Measurements from ENCODE around the gene PRTG.

DNA sequence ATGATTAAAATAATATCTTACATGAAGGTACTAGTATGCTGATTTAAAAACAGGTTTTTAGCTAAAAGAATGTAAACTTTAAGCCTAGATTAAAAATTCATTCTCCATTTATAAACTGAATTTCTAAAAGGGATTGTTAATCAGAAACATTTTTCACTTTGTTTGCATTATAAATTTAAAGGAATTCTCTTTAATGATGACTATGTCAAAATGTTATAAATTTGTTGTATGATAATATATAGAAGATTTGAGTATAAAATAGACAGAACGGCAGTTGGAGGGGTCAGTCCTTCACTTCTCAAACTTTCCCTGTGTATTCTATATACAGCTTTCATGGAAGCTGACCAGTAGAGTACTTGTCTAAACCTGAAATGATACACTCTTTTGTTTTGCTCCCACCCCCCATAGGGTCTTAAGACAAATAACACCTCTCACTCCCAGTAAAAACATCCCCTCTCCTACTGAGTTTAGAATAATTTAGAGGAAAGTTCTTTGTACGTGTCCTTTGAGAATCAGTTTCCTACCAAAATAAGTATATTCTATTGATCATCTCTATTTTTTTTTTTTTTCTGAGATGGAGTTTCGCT, 90.0 kb downstream of the PRTG start:
- TF ChIP-seq, protein P1, sequence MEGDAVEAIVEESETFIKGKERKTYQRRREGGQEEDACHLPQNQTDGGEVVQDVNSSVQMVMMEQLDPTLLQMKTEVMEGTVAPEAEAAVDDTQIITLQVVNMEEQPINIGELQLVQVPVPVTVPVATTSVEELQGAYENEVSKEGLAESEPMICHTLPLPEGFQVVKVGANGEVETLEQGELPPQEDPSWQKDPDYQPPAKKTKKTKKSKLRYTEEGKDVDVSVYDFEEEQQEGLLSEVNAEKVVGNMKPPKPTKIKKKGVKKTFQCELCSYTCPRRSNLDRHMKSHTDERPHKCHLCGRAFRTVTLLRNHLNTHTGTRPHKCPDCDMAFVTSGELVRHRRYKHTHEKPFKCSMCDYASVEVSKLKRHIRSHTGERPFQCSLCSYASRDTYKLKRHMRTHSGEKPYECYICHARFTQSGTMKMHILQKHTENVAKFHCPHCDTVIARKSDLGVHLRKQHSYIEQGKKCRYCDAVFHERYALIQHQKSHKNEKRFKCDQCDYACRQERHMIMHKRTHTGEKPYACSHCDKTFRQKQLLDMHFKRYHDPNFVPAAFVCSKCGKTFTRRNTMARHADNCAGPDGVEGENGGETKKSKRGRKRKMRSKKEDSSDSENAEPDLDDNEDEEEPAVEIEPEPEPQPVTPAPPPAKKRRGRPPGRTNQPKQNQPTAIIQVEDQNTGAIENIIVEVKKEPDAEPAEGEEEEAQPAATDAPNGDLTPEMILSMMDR (IDR thresholded peaks at IDR 0.05; ENCODE audit: low read depth, low read length) = no peak
- no peak for TF ChIP-seq EZH2phosphoT487 (IDR thresholded peaks at IDR 0.05; ENCODE audit: low read depth)

Data from OCI-LY3 (cell line).